ENCODE measurements around the gene RPL13. TPM values are rescaled to one million over a fixed set of nuclear protein-coding genes. Genes with fewer than 3 reads are reported as not detected.

Gene RPL13
- total and polyA plus RNA-seq, 2 of the 8 experiments (the other 6 are each of a cell fraction or from before 2014, with no cell fraction given), result 2,162 to 7,384 TPM

DNA sequence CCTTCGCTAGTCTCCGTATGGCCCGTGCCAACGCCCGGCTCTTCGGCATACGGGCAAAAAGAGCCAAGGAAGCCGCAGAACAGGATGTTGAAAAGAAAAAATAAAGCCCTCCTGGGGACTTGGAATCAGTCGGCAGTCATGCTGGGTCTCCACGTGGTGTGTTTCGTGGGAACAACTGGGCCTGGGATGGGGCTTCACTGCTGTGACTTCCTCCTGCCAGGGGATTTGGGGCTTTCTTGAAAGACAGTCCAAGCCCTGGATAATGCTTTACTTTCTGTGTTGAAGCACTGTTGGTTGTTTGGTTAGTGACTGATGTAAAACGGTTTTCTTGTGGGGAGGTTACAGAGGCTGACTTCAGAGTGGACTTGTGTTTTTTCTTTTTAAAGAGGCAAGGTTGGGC is 2.5 kb downstream of the RPL13 start:
- no peak overlapping the region for H4K8ac ChIP-seq (ENCODE audit: extremely low read depth, insufficient read depth, low read length)
- H3K4ac ChIP-seq (replicated peaks; ENCODE audit: insufficient read length, low read depth, low read length), result no peak overlapping the region
- peaks cover 18% of the 10 kb centered on the region for H3K23me2 ChIP-seq (ENCODE audit: low read depth, low read length)
- H3K18ac ChIP-seq (ENCODE audit: extremely low read depth, low read length), result no peak overlapping the region
- no peak overlapping the region for H2AK5ac ChIP-seq (ENCODE audit: low read depth, low read length)
- H3K79me2 ChIP-seq (ENCODE audit: control insufficient read depth in 1 of 2, insufficient read depth in 2 of 2, low read length in 2 of 2), result peaks cover 11 to 32% of the 10 kb centered on the region in 2 experiments
- H4K20me1 ChIP-seq (replicated peaks in 1 of 2; ENCODE audit: control insufficient read depth in 1 of 2, insufficient read depth in 2 of 2, low read length in 2 of 2), result peaks cover 28 to 29% of the 10 kb centered on the region in 2 experiments
- H3K4me1 ChIP-seq (replicated peaks in 1 of 4; ENCODE audit: control insufficient read depth in 3 of 4, insufficient read depth in 4 of 4, low read length in 3 of 4), result peaks cover 5 to 28% (median 8%) of the 10 kb centered on the region in 4 experiments
- no peak overlapping the region for H3K27ac ChIP-seq (ENCODE audit: low read depth, low read length)
- no peaks in the 10 kb centered on the region for H3K27me3 ChIP-seq (replicated peaks in 1 of 4; ENCODE audit: control insufficient read depth in 3 of 4, extremely low read depth in 1 of 4, insufficient read depth in 3 of 4, low read length in 3 of 4)
- no peak overlapping the region for H2BK20ac ChIP-seq (ENCODE audit: low read length)
- no peak overlapping the region for H2BK5ac ChIP-seq (ENCODE audit: low read depth, low read length)
- H2BK15ac ChIP-seq (ENCODE audit: low read length), result no peak overlapping the region
- H3K14ac ChIP-seq (ENCODE audit: insufficient read length), result no peak overlapping the region
- DNase-seq (ENCODE audit: low read depth in 1 of 2, low spot score in 2 of 2), result no peak
- H3K4me3 ChIP-seq (ENCODE audit: extremely low read depth in 1 of 4, insufficient read depth in 2 of 4, low read depth in 3 of 4, low read length in 4 of 4), result peak overlapping the region in 1 of 4 experiments; percentile 69; a peak in 2 of 8 replicates
- H3K23ac ChIP-seq (ENCODE audit: insufficient read length), result no peak overlapping the region
- CTCF ChIA-PET (ENCODE audit: partially characterized antibody), result interaction anchor here (0.7 to 2.8 kb wide), 3 partner anchors 14 to 36 kb away, joined by 3 to 7 read pairs (median 3); no protein-coding TSS in a partner anchor
- WGBS, 2 experiments (ENCODE audit: extremely low coverage in 1 of 2, insufficient coverage in 1 of 2, insufficient read length in 1 of 2, insufficient replicate concordance in 2 of 2, low coverage in 1 of 2, low lambda C conversion rate in 2 of 2, missing lambda C conversion rate in 1 of 2), result 89% methylated on average over 11 of the region's 12 CpGs; no CpG with 5 or more reads in 1 of the 2 experiments
- H2BK120ac ChIP-seq (replicated peaks; ENCODE audit: low read depth, low read length), result no peak overlapping the region
- POLR2A ChIA-PET (ENCODE audit: partially characterized antibody), result interaction anchor here (1.2 to 5.5 kb wide), 15 partner anchors 10 to 160 kb away, joined by 3 to 63 read pairs (median 5); partner anchors contain the start of genes CHMP1A, CPNE7, SPATA33 and SPG7
- no peak overlapping the region for H3K56ac ChIP-seq (replicated peaks; ENCODE audit: insufficient read length, low read depth, low read length)
- no peak overlapping the region for H2BK12ac ChIP-seq (ENCODE audit: low read depth, low read length)
- peaks cover 21 to 37% (median 32%) of the 10 kb centered on the region in 4 experiments for H3K36me3 ChIP-seq (ENCODE audit: control insufficient read depth in 2 of 4, insufficient read depth in 4 of 4, low read length in 3 of 4)
- peaks cover 3% of the 10 kb centered on the region for H3K79me1 ChIP-seq (ENCODE audit: low read depth, low read length)
- H3K4me2 ChIP-seq (ENCODE audit: insufficient read depth in 1 of 2, low read depth in 2 of 2, low read length in 2 of 2), result peak overlapping the region; percentile 91
- H2AFZ ChIP-seq (ENCODE audit: low read length), result no peak overlapping the region
- TF ChIP-seq TEAD4 (IDR thresholded peaks at IDR 0.05; ENCODE audit: low read depth, low read length), result no peak
- no peak for TF ChIP-seq SIX5 (IDR thresholded peaks at IDR 0.05; ENCODE audit: low read depth, low read length)
- TF ChIP-seq, protein P1, sequence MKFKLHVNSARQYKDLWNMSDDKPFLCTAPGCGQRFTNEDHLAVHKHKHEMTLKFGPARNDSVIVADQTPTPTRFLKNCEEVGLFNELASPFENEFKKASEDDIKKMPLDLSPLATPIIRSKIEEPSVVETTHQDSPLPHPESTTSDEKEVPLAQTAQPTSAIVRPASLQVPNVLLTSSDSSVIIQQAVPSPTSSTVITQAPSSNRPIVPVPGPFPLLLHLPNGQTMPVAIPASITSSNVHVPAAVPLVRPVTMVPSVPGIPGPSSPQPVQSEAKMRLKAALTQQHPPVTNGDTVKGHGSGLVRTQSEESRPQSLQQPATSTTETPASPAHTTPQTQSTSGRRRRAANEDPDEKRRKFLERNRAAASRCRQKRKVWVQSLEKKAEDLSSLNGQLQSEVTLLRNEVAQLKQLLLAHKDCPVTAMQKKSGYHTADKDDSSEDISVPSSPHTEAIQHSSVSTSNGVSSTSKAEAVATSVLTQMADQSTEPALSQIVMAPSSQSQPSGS (IDR thresholded peaks at IDR 0.05; ENCODE audit: low read length), result no peak
- TF ChIP-seq, protein P2, sequence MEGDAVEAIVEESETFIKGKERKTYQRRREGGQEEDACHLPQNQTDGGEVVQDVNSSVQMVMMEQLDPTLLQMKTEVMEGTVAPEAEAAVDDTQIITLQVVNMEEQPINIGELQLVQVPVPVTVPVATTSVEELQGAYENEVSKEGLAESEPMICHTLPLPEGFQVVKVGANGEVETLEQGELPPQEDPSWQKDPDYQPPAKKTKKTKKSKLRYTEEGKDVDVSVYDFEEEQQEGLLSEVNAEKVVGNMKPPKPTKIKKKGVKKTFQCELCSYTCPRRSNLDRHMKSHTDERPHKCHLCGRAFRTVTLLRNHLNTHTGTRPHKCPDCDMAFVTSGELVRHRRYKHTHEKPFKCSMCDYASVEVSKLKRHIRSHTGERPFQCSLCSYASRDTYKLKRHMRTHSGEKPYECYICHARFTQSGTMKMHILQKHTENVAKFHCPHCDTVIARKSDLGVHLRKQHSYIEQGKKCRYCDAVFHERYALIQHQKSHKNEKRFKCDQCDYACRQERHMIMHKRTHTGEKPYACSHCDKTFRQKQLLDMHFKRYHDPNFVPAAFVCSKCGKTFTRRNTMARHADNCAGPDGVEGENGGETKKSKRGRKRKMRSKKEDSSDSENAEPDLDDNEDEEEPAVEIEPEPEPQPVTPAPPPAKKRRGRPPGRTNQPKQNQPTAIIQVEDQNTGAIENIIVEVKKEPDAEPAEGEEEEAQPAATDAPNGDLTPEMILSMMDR (IDR thresholded peaks at IDR 0.05; ENCODE audit: control extremely low read depth in 1 of 3, insufficient read depth in 1 of 3, low read depth in 1 of 3, low read length in 3 of 3), result no peak
- TF ChIP-seq BRCA1 (IDR thresholded peaks at IDR 0.05; ENCODE audit: low read depth, low read length), result no peak
- no peak for TF ChIP-seq TAF7 (optimal IDR thresholded peaks at IDR 0.05; ENCODE audit: borderline replicate concordance, low read depth, low read length)
- TF ChIP-seq JUND (IDR thresholded peaks at IDR 0.05; ENCODE audit: low read length), result no peak
- no peak for TF ChIP-seq BCL11A (IDR thresholded peaks at IDR 0.05; ENCODE audit: low read depth in 2 of 2, low read length in 2 of 2)
- H3K9ac ChIP-seq (replicated peaks in 1 of 4; ENCODE audit: extremely low read depth in 1 of 4, low read depth in 3 of 4, low read length in 3 of 4), result no peak overlapping the region
- no peak for FAIRE-seq
- no peaks in the 10 kb centered on the region for H3K9me3 ChIP-seq (ENCODE audit: insufficient read depth in 2 of 2, low read depth in 1 of 2, low read length in 1 of 2)
- no peak overlapping the region for H4K91ac ChIP-seq (replicated peaks; ENCODE audit: insufficient read length, low read length)
- no peak overlapping the region for H4K5ac ChIP-seq (ENCODE audit: insufficient read length, low read depth, low read length)

Data from H1 (cell line).